Right forelimb (tissue), 1 donor: ENCODE measurements around the gene COG6.

Experiments used
- DNase-seq: peaks from one replicate; pipeline ENCODE4 v3.0.0-alpha.2; 2018

The COG6 gene

GRCh38 chr13:39655569-39656324 is at the start of gene COG6:
Gene COG6 (plus strand): TSS chr13:39655662. CDS start chr13:39655727, 65 bp downstream.
- DNase-seq, result peak; percentile 97

DNA sequence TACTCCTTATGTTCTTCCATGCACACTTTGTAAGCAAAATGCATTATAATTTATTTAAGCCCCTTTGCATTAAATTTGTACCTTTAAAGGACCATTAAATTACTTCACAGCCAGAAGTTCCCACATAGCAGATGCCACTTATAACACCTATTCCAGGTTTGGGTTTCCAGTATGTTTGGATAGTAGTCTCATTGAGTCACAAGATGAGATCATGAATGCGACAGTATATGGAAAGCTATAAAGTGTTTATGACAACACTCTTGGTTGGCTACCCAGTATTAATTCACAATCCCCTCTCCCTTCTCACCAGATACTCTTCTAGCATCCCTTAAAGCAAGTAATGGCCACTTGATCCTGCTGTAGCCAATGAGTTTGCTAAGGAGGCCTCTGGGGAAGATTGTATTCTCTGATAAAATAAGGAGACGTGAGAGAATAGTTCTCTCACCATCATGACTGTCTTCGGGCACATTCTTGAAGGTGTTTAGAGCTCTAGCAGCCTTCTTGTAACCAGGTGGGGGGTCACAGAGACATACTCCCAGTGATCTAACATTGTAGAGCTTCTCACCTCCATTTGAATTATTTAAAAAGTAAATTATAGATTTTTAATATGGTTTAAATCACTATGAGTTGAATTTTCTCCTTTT is 49.7 kb upstream of the COG6 start:
- DNase-seq, result no peak

DNA sequence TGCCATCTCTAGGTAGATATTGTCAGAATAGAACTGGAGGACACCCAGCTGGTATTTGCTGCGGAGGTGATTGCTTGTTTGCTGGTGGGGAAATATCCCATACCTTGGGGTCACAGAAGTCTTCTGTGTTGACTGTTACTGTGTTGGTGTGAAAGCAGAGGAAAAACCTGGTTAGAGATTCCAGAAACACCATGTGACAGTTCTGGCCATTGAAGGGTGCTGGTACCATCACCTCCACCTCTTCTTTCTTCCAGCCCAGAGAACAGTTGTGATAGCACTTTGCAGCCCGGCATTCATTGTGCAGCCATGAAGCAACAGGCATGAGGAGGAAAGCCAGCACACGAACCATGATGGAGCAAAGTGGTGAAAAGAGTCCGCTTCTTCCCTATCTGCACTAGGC is 47.6 kb upstream of the COG6 start:
- no peak for DNase-seq

GRCh38 chr13:39612023-39612637 is 43.3 kb upstream of the COG6 start:
- DNase-seq, result peak; percentile 59

GRCh38 chr13:39616087-39616694 is 39.3 kb upstream of the COG6 start:
- peak; percentile 59 for DNase-seq

- no peak for DNase-seq
These were observed 36.9 kb upstream of the COG6 start for GRCh38 chr13:39618561-39618960.

GRCh38 chr13:39623466-39623865 is 32.0 kb upstream of the COG6 start:
- DNase-seq, result no peak

DNA sequence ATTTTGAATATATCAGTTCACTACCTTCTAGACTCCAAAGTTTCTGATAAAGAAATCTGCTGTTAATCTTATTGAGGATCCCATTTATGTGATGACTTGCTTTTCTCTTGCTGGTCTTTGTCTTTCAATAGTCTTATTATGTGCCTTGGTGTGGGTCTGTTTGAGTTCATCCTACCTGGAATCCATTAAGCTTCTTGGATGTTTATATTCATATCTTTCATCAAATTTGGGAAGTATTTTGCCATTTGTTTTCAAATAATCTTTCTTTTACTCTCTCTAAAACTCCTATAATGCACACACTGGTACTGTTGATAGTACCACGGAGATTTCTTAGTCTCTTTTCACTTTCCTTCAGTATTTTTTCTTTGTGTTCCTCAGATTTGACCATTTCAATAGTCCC is 24.2 kb upstream of the COG6 start:
- DNase-seq, result no peak

- no peak for DNase-seq
These were observed 22.5 kb upstream of the COG6 start for GRCh38 chr13:39632994-39633393.

DNA sequence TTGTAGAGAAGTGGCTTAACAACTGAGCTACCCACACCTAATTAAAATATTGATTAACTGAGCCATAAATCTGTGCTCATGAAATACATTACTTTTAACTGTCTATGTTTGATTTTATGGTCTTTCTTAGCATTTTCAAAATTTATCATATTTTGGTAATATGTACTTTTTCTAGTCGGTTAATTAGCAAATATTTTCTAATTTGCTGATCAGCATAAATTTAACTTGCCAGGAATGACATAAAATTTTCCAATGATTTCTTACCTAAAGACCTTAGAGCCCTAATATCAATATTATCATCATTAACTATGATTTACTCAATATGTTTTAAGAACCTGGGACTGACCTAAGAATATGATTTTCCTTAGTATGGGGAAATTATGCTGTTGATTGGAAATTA is 19.9 kb upstream of the COG6 start:
- no peak for DNase-seq

DNA sequence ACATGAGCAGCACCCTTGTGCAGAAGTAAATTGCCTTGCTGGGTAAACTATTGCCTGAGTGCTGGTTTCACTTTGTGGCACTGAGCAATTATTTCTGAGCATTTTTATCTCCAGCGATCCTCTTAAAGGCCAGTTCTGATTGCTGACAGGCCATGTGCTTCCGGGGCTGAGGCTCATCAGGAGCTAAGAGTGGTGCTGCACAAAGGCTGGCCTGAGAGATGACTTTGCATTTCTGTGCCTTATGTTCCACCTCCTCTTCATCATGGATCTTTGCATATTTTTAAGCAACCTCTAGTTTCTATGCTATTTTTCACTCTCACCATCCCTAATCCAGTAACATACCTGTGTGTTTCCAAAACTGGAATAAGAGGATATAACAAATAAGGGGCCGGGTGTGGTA is 17.6 kb upstream of the COG6 start:
- DNase-seq, result no peak

GRCh38 chr13:39641645-39642044 is 13.8 kb upstream of the COG6 start:
- DNase-seq, result no peak

DNA sequence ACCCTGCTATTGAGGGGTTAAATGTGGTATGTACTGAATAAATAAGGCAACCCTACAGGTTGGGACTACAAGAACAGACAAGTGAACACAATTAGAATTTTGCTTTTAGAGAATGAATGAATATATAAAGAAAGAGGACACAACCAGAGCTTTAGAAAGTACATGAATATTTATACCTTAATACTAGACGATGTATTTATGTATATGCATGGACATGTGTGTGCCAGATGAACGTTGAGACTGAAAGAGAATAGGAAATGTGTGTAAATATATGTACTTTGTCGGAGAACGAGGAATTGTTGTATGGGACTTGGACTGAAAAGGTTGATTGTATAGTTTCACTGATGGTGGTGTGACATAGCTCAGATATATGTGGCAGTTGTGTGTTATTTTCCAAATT is 9.3 kb upstream of the COG6 start:
- DNase-seq, result no peak

DNA sequence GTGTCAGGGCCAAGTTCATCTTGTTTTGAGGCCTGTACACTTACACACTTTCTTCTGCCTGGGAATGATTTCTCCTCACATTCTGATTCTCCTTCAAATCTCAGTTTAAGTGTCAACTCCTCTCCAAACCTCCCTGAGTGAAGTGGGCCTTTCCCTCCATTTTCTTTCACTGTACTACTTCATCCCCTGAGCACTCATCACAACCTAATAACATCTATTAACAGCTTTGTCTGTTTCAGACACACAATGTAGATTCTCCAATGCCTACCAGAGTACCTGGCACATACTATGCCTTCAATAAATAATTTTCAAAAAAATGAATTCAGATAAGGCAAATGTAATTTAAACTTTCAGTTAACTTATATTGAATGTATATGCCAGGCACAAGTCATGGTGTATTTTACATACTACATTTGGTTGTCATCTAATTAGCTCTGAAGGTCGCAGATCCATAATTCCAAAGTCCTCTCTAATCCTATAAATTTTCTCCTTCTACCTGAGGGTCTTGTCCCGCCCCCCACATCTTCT is 357 bp upstream of the COG6 start:
- DNase-seq, result no peak

- no peak for DNase-seq
These were observed 839 bp downstream of the COG6 start for GRCh38 chr13:39656325-39656677.

- DNase-seq, result no peak
These were observed 8.0 kb downstream of the COG6 start for GRCh38 chr13:39663508-39663907.

GRCh38 chr13:39663958-39664357 is 8.5 kb downstream of the COG6 start:
- DNase-seq, result no peak

DNA sequence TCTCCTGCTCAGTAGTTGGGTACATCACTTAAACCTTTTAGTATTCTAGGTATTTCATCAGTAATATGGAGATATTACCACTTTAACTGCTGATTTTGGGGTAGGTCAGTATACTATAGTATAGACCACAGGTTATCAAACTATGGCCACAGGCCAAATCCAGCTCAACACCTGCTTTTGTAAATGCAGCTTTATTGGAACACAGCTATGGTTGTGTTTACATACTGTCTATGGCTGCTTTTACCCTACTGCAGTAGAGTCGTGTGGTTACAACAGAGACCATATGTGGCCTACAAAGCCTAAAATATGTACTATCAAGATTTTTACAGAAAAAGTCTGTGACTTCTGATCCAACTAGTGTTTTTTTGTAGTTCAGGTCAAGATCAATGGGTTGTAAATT is 10.3 kb downstream of the COG6 start:
- DNase-seq, result no peak

- DNase-seq, result no peak
These were observed 15.0 kb downstream of the COG6 start for GRCh38 chr13:39670445-39670844.

DNA sequence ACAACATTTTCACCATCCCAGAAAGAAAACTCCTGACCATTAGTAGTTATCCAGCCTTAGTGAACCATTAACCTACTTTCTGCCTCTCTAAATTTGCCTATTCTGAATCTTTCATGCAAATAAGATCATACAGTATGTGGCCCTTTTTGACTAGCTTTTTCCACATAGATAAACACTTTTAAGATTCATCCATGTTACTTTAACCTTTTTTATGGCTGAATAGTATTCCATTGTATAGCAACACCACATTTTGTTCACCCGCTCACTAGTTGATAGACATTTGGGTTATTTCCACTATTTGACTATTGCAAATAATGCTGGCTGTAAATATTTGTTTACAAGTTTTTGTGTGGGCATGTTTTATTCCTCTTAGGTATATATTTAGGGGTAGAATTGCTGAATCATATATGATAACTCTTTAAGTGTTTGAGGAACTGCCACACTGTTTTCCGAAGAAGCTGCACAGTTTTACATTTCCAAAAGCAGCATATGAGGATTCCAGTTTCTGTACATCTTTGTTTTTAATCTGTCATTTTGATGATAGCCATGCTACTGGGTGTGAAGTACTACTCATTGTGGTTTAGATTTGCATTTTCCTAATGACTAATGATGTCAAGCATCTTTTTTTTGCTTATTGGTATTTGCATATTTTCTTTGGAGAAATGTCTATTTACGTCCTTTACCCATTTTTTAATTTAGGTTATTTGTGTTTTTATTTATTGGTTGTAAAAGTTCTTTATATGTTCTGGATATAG is 17.1 kb downstream of the COG6 start:
- no peak for DNase-seq

DNA sequence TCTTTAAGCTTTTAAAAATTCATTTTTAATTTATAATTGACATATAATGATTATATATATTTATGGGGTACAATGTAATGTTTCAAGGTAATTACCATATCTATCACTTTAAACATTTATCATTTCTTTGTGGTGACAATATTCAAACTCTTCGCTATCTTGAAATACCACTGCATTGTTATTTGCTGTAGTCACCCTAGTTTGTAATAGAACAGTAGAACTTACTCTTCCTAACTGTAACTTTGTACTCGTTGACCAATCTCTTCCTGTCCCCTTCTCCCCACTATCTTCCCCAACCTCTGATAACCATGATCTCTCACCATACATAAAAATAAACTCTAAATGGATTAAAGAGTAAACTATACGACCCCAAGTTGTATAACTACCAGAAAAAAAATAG is 20.4 kb downstream of the COG6 start:
- DNase-seq, result no peak

- no peak for DNase-seq
These were observed 20.9 kb downstream of the COG6 start for GRCh38 chr13:39676315-39676876.

DNA sequence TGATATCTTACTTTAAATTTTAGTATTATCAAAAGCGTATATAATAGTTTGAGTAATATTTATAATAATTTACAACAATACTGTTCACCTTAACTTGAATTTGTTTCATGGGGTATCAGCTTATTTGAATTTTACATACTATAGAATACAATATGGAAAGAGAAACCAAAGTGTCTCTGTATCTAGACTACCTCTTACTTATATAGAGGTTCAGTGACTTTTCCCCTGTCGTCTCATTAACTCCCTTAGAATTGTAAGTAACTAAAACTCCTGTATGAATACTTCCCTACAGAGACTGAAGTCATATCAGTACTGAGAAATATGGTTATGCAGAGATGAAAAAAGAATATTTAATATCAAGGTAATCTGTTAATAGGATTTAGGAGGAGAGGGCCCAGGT is 26.8 kb downstream of the COG6 start:
- DNase-seq, result no peak
